ENCODE results near the gene CEACAM21. TPM values are rescaled to one million over a fixed set of nuclear protein-coding genes. Genes with fewer than 3 reads are reported as not detected.

Gene CEACAM21
- total RNA-seq, 1 experiment from 2014 or later: not detected

DNA sequence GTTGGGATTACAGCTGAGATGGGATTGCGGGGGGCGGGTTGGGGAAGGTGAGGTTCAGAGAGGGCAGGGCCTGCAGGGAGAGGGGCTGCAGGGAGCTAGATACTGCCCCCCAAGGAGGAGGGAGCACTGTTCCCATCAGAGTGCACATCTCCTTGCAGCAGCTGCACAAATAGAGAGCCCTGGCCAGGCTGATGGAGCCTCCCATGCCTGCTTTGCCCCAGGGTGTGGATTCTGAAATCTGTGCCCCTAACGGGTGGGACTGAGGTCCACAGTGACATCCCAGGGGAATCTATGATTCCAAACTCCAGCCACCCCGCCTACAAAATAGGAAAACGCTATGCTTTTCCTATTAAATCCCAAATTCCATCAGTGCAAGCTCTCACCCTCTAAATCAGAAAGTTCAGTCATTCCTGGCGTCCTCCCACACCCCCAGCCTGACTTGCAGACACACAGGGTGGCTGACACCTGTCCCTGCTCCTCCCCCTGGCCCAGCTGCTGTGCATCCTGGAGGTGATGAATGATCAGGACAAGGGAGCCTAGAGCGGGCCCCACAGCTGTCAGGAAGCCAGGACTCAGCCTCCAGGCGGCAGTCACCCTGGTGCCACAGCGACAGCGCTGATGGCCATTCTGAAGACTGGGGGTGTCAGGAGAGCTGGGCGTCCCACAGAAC lies 6.3 kb upstream of the CEACAM21 start:
- TF ChIP-seq, protein P1, sequence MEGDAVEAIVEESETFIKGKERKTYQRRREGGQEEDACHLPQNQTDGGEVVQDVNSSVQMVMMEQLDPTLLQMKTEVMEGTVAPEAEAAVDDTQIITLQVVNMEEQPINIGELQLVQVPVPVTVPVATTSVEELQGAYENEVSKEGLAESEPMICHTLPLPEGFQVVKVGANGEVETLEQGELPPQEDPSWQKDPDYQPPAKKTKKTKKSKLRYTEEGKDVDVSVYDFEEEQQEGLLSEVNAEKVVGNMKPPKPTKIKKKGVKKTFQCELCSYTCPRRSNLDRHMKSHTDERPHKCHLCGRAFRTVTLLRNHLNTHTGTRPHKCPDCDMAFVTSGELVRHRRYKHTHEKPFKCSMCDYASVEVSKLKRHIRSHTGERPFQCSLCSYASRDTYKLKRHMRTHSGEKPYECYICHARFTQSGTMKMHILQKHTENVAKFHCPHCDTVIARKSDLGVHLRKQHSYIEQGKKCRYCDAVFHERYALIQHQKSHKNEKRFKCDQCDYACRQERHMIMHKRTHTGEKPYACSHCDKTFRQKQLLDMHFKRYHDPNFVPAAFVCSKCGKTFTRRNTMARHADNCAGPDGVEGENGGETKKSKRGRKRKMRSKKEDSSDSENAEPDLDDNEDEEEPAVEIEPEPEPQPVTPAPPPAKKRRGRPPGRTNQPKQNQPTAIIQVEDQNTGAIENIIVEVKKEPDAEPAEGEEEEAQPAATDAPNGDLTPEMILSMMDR (IDR thresholded peaks at IDR 0.05; ENCODE audit: unreplicated experiment): no peak
- peaks cover 98% of the 10 kb centered on the region for H3K27me3 Mint-ChIP-seq (ENCODE audit: insufficient read depth, unreplicated experiment)
- H3K4me3 Mint-ChIP-seq (ENCODE audit: unreplicated experiment): no peak overlapping the region
- H3K36me3 Mint-ChIP-seq (ENCODE audit: insufficient read depth, unreplicated experiment): no peaks in the 10 kb centered on the region
- no peaks in the 10 kb centered on the region for H3K9me3 Mint-ChIP-seq (ENCODE audit: unreplicated experiment)
- ChIA-PET CTCF (interaction anchor here (0.6 to 18.3 kb wide), 16 partner anchors 10 to 366 kb away, joined by 3 to 315 read pairs (median 5); partner anchors contain the start of gene DMAC2), POLR2A (interaction anchor here (1.7 kb wide), 1 partner anchor 120 kb away, joined by 7 read pairs; no protein-coding TSS in a partner anchor)
- intact Hi-C loops (cut with micrococcal nuclease): loop anchor here (1.0 to 10.0 kb wide), 3 partner anchors 120 to 365 kb away; no protein-coding TSS in a partner anchor
- DNase-seq (ENCODE audit: unreplicated experiment): no peak
- no peak overlapping the region for H3K27ac Mint-ChIP-seq (ENCODE audit: low read depth, unreplicated experiment)
- BruUV-seq (replicated peaks): no TSS peak
- H3K4me1 Mint-ChIP-seq (ENCODE audit: insufficient read depth, unreplicated experiment): no peaks in the 10 kb centered on the region

DNA sequence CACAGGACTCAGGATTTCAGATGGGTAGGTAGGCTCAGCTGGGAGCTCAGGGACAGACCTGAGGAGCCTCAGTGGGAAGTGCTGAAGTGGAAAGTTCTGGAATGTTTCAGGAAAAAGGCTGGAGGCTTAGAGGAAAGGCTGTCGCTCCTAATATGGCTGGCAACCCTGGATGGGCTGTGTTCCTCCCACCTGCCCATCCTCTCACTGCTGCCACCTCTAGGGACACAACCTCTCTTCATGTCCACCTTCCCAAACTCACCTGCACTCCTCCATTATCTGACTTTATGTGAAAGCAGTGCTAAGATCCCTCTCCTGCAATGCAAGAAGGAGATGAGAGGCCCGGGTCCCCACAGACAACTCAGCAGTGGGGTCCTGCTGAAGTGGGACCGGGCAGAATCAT lies 5.8 kb upstream of the CEACAM21 start:
- ChIA-PET CTCF (interaction anchor here (0.6 to 18.3 kb wide), 22 partner anchors 9 to 1457 kb away, joined by 3 to 315 read pairs (median 4); partner anchors contain the start of gene DMAC2), POLR2A (interaction anchor here (0.7 to 1.7 kb wide), 4 partner anchors 10 to 758 kb away, joined by 3 to 7 read pairs (median 4); no protein-coding TSS in a partner anchor)
- intact Hi-C loops (cut with micrococcal nuclease): loop anchor here (1.0 to 10.0 kb wide), 3 partner anchors 121 to 366 kb away; no protein-coding TSS in a partner anchor
- DNase-seq (ENCODE audit: unreplicated experiment): no peak
- TF ChIP-seq, protein P1 (IDR thresholded peaks at IDR 0.05; ENCODE audit: unreplicated experiment): no peak
- no peaks in the 10 kb centered on the region for H3K9me3 Mint-ChIP-seq (ENCODE audit: unreplicated experiment)
- no peak overlapping the region for H3K27ac Mint-ChIP-seq (ENCODE audit: low read depth, unreplicated experiment)
- H3K4me1 Mint-ChIP-seq (ENCODE audit: insufficient read depth, unreplicated experiment): no peaks in the 10 kb centered on the region
- peaks cover 97% of the 10 kb centered on the region for H3K27me3 Mint-ChIP-seq (ENCODE audit: insufficient read depth, unreplicated experiment)
- H3K4me3 Mint-ChIP-seq (ENCODE audit: unreplicated experiment): no peak overlapping the region
- no peaks in the 10 kb centered on the region for H3K36me3 Mint-ChIP-seq (ENCODE audit: insufficient read depth, unreplicated experiment)
- BruUV-seq (replicated peaks): no TSS peak

DNA sequence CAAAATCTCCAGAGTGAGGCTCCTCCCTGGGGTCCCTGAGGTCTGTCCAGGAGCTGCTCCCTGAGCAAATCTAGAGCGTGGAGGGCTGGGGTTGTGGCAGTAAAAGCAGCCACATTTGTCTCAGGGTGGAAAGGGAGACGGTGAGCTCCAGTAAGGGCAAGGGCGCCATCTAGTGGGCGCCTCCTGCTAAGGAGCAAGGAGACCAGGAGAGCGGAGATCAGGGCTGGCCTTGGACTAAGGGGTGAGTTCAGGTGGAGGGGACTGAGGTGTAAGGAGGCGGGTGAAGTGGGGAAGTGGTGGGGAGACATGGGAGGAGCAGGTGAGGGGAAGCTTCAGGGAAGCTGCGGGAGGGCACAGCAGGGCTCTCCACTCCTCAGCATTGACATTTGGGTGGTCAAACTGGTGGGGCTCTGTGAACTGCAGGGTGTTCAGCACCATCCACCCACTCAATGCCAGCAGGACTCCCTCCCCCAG lies 5.3 kb upstream of the CEACAM21 start:
- CTCF ChIA-PET: interaction anchor here (0.5 to 18.3 kb wide), 25 partner anchors 9 to 1458 kb away, joined by 3 to 315 read pairs (median 4); partner anchors contain the start of gene DMAC2
- H3K27ac Mint-ChIP-seq (ENCODE audit: low read depth, unreplicated experiment): no peak overlapping the region
- no TSS peak for BruUV-seq (replicated peaks)
- H3K4me3 Mint-ChIP-seq (ENCODE audit: unreplicated experiment): no peak overlapping the region
- peaks cover 97% of the 10 kb centered on the region for H3K27me3 Mint-ChIP-seq (ENCODE audit: insufficient read depth, unreplicated experiment)
- TF ChIP-seq, protein P1 (IDR thresholded peaks at IDR 0.05; ENCODE audit: unreplicated experiment): peak; percentile 94
- intact Hi-C loops (cut with micrococcal nuclease): loop anchor here (1.0 to 10.0 kb wide), 3 partner anchors 121 to 366 kb away; no protein-coding TSS in a partner anchor
- H3K4me1 Mint-ChIP-seq (ENCODE audit: insufficient read depth, unreplicated experiment): no peaks in the 10 kb centered on the region
- no peaks in the 10 kb centered on the region for H3K9me3 Mint-ChIP-seq (ENCODE audit: unreplicated experiment)
- H3K36me3 Mint-ChIP-seq (ENCODE audit: insufficient read depth, unreplicated experiment): no peaks in the 10 kb centered on the region
- DNase-seq (ENCODE audit: unreplicated experiment): peak; percentile 82
- POLR2A ChIA-PET: interaction anchor here (0.6 to 1.7 kb wide), 5 partner anchors 10 to 908 kb away, joined by 3 to 7 read pairs (median 4); no protein-coding TSS in a partner anchor

DNA sequence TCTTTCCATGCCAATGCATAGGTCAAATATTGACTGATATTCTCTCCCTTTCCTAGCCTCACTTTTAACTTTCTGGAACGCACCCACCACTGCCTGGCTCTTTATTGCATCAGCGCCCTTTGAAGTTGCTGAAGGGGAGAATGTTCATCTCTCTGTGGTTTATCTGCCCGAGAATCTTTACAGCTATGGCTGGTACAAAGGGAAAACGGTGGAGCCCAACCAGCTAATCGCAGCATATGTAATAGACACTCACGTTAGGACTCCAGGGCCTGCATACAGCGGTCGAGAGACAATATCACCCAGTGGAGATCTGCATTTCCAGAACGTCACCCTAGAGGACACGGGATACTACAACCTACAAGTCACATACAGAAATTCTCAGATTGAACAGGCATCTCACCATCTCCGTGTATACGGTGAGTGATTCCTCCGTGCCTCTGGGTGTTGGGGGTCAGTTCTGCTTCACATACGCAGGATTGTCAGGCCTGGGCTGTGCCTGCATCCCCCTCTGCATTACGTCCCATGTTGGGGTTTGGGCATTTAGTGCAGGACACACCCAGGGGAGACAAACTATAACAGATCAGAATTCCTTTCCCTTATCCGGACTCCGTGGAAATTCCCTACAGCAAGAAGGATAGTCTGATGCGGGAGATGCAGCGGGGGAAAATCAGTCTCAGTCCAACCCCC lies 1.3 kb downstream of the CEACAM21 start:
- no peak for DNase-seq (ENCODE audit: unreplicated experiment)
- CTCF ChIA-PET: interaction anchor here (2.4 kb wide), 1 partner anchor 127 kb away, joined by 8 read pairs; no protein-coding TSS in a partner anchor
- Mint-ChIP-seq H3K4me3 (ENCODE audit: unreplicated experiment) (no peak overlapping the region), H3K9me3 (ENCODE audit: unreplicated experiment) (peaks cover 9% of the 10 kb centered on the region), H3K27ac (ENCODE audit: low read depth, unreplicated experiment) (no peak overlapping the region), H3K36me3 (ENCODE audit: insufficient read depth, unreplicated experiment) (no peaks in the 10 kb centered on the region), H3K27me3 (ENCODE audit: insufficient read depth, unreplicated experiment) (peaks cover 65% of the 10 kb centered on the region), H3K4me1 (ENCODE audit: insufficient read depth, unreplicated experiment) (no peaks in the 10 kb centered on the region)
- POLR2A ChIA-PET: no interaction called here
- TF ChIP-seq, protein P1 (IDR thresholded peaks at IDR 0.05; ENCODE audit: unreplicated experiment): no peak
- no TSS peak for BruUV-seq (replicated peaks)
- intact Hi-C loops (cut with micrococcal nuclease): loop anchor here (10.0 kb wide), 1 partner anchor 252 kb away; no protein-coding TSS in a partner anchor
